GM12878 (cell line): ENCODE data around the gene NFATC1. TPM values are rescaled to one million over a fixed set of nuclear protein-coding genes. Genes with fewer than 3 reads are reported as not detected.

ENCODE experiments used
- ATAC-seq: fragments of 200-7000 bp; cut with Tn5 transposase; 3 replicates; pipeline ENCODE4 v1.9.1; 2020; ENCODE audit warnings: mild to moderate bottlenecking, moderate library complexity
- BruUV-seq: library from RNA; stranded (reverse); fragments of 400-500 nt; replicated peaks from 2 replicates; lab custom pipeline; 2021; lab: Mats Ljungman, UMichigan
- CTCF ChIA-PET: fragments of 300-600 bp; sonication (Branson Sonifier 250); formaldehyde crosslinking; extraction: SDS; loops from one replicate; lab custom pipeline; 2021; ENCODE audit warnings: inconsistent platforms; lab: Yijun Ruan, JAX
- POLR2A ChIA-PET: fragments of 350-600 bp; formaldehyde crosslinking; extraction: SDS; loops from one replicate; lab custom pipeline; 2021; ENCODE audit warnings: inconsistent platforms; lab: Charles Lee
- RAD21 ChIA-PET: fragments of 300-600 bp; sonication (Branson Sonifier 250); formaldehyde crosslinking; loops from one replicate; lab custom pipeline; 2023; ENCODE audit warnings: antibody characterized with exemption; ENCODE audit not compliant: unreplicated experiment; lab: Charles Lee
- SMC1A ChIA-PET: fragments of 300-600 bp; sonication (Branson Sonifier 250); formaldehyde crosslinking; loops from one replicate; lab custom pipeline; 2023; ENCODE audit not compliant: unreplicated experiment, uncharacterized antibody; lab: Charles Lee
- DNase-seq: peaks from one replicate; pipeline ENCODE4 v3.0.0-alpha.2; 2011; ENCODE audit warnings: low read depth, low spot score
- FAIRE-seq: peaks from 3 replicates; lab custom pipeline; 2011; peaks lifted over from hg19 to GRCh38; lab: Jason Lieb, UNC
- H2AFZ ChIP-seq: 2 replicates; pipeline ENCODE4 v1.6.0; 2011; ENCODE audit warnings: low read depth, low read length, control low read depth; ENCODE audit not compliant: control insufficient read depth
- H3K27ac ChIP-seq: 2 replicates; pipeline ENCODE4 v1.5.1; 2011; ENCODE audit warnings: control low read depth; ENCODE audit not compliant: control insufficient read depth, insufficient read depth
- H3K27me3 ChIP-seq, 2 experiments: replicated peaks in 1 of 2; 2 replicates each; pipeline versions ENCODE4 v1.6.0 to v1.6.1; 2011; ENCODE audit warnings: low read length in 1 of 2; ENCODE audit not compliant: control insufficient read depth in 2 of 2, insufficient read depth in 2 of 2
- H3K36me3 ChIP-seq, 2 experiments: 2 replicates each; pipeline ENCODE4 v1.5.1; 2011; ENCODE audit warnings: low read length in 1 of 2; ENCODE audit not compliant: control insufficient read depth in 2 of 2, insufficient read depth in 2 of 2
- H3K4me1 ChIP-seq: 2 replicates; pipeline ENCODE4 v1.6.1; 2011; ENCODE audit warnings: mild to moderate bottlenecking, low read length, moderate library complexity, mixed read lengths; ENCODE audit not compliant: control insufficient read depth, insufficient read depth
- H3K4me2 ChIP-seq: 2 replicates; pipeline ENCODE4 v1.6.0; 2011; ENCODE audit warnings: control low read depth; ENCODE audit not compliant: control insufficient read depth, insufficient read depth
- H3K4me3 ChIP-seq: fragments of 200-600 bp; sonication (generic); 2 replicates; pipeline ENCODE4 v1.5.1; 2016
- H3K79me2 ChIP-seq: 2 replicates; pipeline ENCODE4 v1.6.0; 2011; ENCODE audit warnings: low read length; ENCODE audit not compliant: control insufficient read depth, insufficient read depth
- H3K9ac ChIP-seq: 2 replicates; pipeline ENCODE4 v1.8.0; 2011; ENCODE audit warnings: low read length, control low read depth, mixed read lengths; ENCODE audit not compliant: control insufficient read depth, insufficient read depth
- H3K9me3 ChIP-seq: replicated peaks from 3 replicates; pipeline ENCODE4 v1.5.1; 2011; ENCODE audit warnings: mild to moderate bottlenecking, low read length; ENCODE audit not compliant: control insufficient read depth, insufficient read depth
- H4K20me1 ChIP-seq: 2 replicates; pipeline ENCODE4 v1.6.0; 2011; ENCODE audit not compliant: control insufficient read depth, insufficient read depth
- CBX3 ChIP-seq: fragments of 200-600 bp; sonication (generic); IDR thresholded peaks from 2 replicates; pipeline ENCODE4 v1.6.1; 2016; ENCODE audit warnings: low read depth, borderline replicate concordance
- E2F4 ChIP-seq: IDR thresholded peaks from 2 replicates; pipeline ENCODE4 v1.6.1; 2012; ENCODE audit warnings: low read depth, low read length, improper control_type of control experiment
- IRF4 ChIP-seq: IDR thresholded peaks from 2 replicates; pipeline ENCODE4 v1.6.1; 2011; ENCODE audit warnings: low read depth, low read length
- MEF2A ChIP-seq: IDR thresholded peaks from 2 replicates; pipeline ENCODE4 v1.6.1; 2011; ENCODE audit warnings: low read depth, mild to moderate bottlenecking, low read length, moderate library complexity; ENCODE audit not compliant: insufficient read depth
- MEF2B ChIP-seq: fragments of 450-650 bp; IDR thresholded peaks from 2 replicates; pipeline ENCODE4 v1.6.1; 2018; ENCODE audit warnings: mild to moderate bottlenecking, moderate library complexity; ENCODE audit not compliant: partially characterized antibody, poor library complexity, severe bottlenecking
- RCOR1 ChIP-seq: conservative IDR thresholded peaks from 2 replicates; pipeline ENCODE4 v1.6.1; 2012; ENCODE audit warnings: low read depth, low read length, improper control_type of control experiment
- RELA ChIP-seq: fragments of 450-650 bp; IDR thresholded peaks from 2 replicates; pipeline ENCODE4 v1.8.0; 2014; ENCODE audit warnings: borderline replicate concordance; ENCODE audit not compliant: partially characterized antibody
- SIX5 ChIP-seq: IDR thresholded peaks from 2 replicates; pipeline ENCODE4 v1.6.1; 2011; ENCODE audit warnings: mild to moderate bottlenecking, low read depth, low read length, moderate library complexity; ENCODE audit not compliant: severe bottlenecking
- SMAD1 ChIP-seq: fragments of 450-650 bp; IDR thresholded peaks from 2 replicates; pipeline ENCODE4 v1.6.1; 2018; ENCODE audit warnings: mild to moderate bottlenecking, low read depth; ENCODE audit not compliant: partially characterized antibody
- SUPT20H ChIP-seq: IDR thresholded peaks from 2 replicates; pipeline ENCODE4 v1.6.1; 2011; ENCODE audit warnings: low read depth, mild to moderate bottlenecking, low read length, moderate library complexity, borderline replicate concordance; ENCODE audit not compliant: control insufficient read depth
- ZNF592 ChIP-seq: fragments of 450-650 bp; IDR thresholded peaks from 2 replicates; pipeline ENCODE4 v1.6.1; 2017; ENCODE audit warnings: mild to moderate bottlenecking, moderate library complexity
- WGBS: methylation state at CpG from one replicate; pipeline ENCODE4 v1.1.6; 2016; ENCODE audit warnings: low lambda C conversion rate; ENCODE audit not compliant: insufficient replicate concordance, insufficient coverage; ENCODE audit errors: missing lambda C conversion rate; 5-methylcytosine and 5-hydroxymethylcytosine counted together
- in situ Hi-C: fragments of 300-500 bp; cut with MboI; formaldehyde crosslinking; loops from 9 replicates; pipeline ENCODE4 v1.14.3; 2018; ENCODE audit warnings: mixed read lengths
- intact Hi-C: fragments of 100-400 bp; cut with micrococcal nuclease; formaldehyde crosslinking; loops from one replicate; pipeline ENCODE4 v1.14.2; 2022; ENCODE audit not compliant: unreplicated experiment
- polyA plus RNA-seq, 11 experiments: library from polyadenylated mRNA; depleted of rRNA in 4 of 11; unstranded in 6 of 11; stranded (reverse) in 5 of 11; fragments of >200 nt; fragmentation: Nextera tagmentation in 4 of 11; fragmentation: Illumina TruSeq in 1 of 11; extraction: Ambion mirVana in 4 of 11; extraction: Trizol in 1 of 11; gene quantifications; 1 replicate in 1 of 11; 2 replicates in 10 of 11; pipeline versions ENCODE4 v1.2.1 to v1.2.3, GENCODE V29; 2011 to 2016; ENCODE audit warnings: inconsistent platforms in 2 of 11, missing spikeins in 2 of 11, low read depth in 1 of 11
- total RNA-seq, 4 experiments: library from RNA; depleted of rRNA in 3 of 4; stranded (reverse); fragments of >200 nt in 3 of 4; fragmentation: Illumina TruSeq in 1 of 4; extraction: Trizol in 1 of 4; gene quantifications; 2 replicates each; pipeline versions ENCODE4 v1.2.1 to v1.2.3, GENCODE V29; 2013 to 2021
- TF ChIP-seq, protein P1 (sequence below): fragments of 450-650 bp; IDR thresholded peaks from 2 replicates; pipeline ENCODE4 v1.6.1; 2017; ENCODE audit warnings: antibody characterized with exemption, mild to moderate bottlenecking, moderate library complexity

NFATC1 gene
- total and polyA plus RNA-seq, 10 of the 15 experiments (the other 5 are each of a cell fraction or from before 2014, with no cell fraction given): 0.84 to 20.8 (median 5.1) TPM

DNA sequence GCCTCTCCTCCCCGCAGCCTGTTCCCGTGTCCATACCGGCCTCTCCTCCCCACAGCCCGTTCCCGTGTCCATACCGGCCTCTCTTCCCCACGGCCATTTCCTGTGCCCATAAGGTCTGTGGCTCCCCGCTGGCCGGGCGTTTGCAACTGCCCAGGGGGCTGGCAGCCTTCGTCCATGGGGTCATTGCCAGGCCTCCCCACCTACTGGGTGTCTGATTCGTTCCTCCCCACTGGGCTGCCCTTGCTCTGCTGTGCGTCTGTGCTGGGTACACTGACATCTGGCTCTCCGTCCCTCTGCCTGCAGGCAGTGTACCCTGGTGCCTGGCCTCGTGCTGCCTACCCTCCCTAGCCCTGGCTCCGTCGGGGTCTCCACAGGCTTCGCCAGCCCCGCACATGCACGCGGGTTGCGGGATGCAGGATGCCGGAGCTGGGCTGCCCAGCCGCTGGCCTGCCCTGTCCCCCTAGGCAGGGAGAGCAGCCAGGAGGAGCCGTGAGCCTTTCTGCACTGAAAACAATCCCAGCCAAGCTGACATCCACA, 67.8 kb downstream of the NFATC1 start (continued):
- TF ChIP-seq E2F4 (no peak), MEF2A (no peak)

- BruUV-seq: no TSS peak
- Histone ChIP-seq H3K4me3 (peak overlapping the region; percentile 48; the same call in 1 of the 2 replicates), H3K9ac (peak overlapping the region; percentile 51), H3K36me3 (peaks cover 0 to 3% of the 10 kb centered on the region in 2 experiments; a peak in 2 of 4 replicates), H4K20me1 (no peaks in the 10 kb centered on the region), H3K79me2 (no peaks in the 10 kb centered on the region), H2AFZ (peak overlapping the region; percentile 62), H3K4me1 (peaks cover 32% of the 10 kb centered on the region), H3K27ac (peak overlapping the region; percentile 54), H3K4me2 (peak overlapping the region; percentile 85), H3K27me3 (no peaks in the 10 kb centered on the region), H3K9me3 (no peaks in the 10 kb centered on the region)
- WGBS: 3% methylated on average over 26 of the region's 26 CpGs
- in situ Hi-C loops: loop anchor here (5.0 kb wide), 1 partner anchor 37 kb away; no protein-coding TSS in a partner anchor
- ChIA-PET SMC1A (interaction anchor here (0.7 to 2.1 kb wide), 15 partner anchors 23 to 159 kb away, joined by 3 to 15 read pairs (median 4); no protein-coding TSS in a partner anchor), POLR2A (interaction anchor here (0.6 to 2.1 kb wide), 7 partner anchors 30 to 67 kb away, joined by 3 to 12 read pairs (median 4); no protein-coding TSS in a partner anchor), RAD21 (interaction anchor here (1.0 to 3.7 kb wide), 11 partner anchors 23 to 159 kb away, joined by 4 to 22 read pairs (median 6); no protein-coding TSS in a partner anchor), CTCF (interaction anchor here (0.8 to 2.1 kb wide), 7 partner anchors 27 to 69 kb away, joined by 3 to 10 read pairs (median 4); no protein-coding TSS in a partner anchor)
- ATAC-seq (peak; percentile 90), FAIRE-seq (peak; percentile 66), DNase-seq (peak; percentile 5)
- intact Hi-C loops: loop anchor here (1.0 to 5.0 kb wide), 4 partner anchors 29 to 68 kb away; partner anchors contain the start of gene NFATC1
- TF ChIP-seq MEF2A (no peak), RCOR1 (no peak), IRF4 (no peak), SIX5 (no peak), SMAD1 (no peak), CBX3 (no peak), ZNF592 (no peak), RELA (no peak), SUPT20H (no peak), MEF2B (peak; percentile 83)
- TF ChIP-seq, protein P1, sequence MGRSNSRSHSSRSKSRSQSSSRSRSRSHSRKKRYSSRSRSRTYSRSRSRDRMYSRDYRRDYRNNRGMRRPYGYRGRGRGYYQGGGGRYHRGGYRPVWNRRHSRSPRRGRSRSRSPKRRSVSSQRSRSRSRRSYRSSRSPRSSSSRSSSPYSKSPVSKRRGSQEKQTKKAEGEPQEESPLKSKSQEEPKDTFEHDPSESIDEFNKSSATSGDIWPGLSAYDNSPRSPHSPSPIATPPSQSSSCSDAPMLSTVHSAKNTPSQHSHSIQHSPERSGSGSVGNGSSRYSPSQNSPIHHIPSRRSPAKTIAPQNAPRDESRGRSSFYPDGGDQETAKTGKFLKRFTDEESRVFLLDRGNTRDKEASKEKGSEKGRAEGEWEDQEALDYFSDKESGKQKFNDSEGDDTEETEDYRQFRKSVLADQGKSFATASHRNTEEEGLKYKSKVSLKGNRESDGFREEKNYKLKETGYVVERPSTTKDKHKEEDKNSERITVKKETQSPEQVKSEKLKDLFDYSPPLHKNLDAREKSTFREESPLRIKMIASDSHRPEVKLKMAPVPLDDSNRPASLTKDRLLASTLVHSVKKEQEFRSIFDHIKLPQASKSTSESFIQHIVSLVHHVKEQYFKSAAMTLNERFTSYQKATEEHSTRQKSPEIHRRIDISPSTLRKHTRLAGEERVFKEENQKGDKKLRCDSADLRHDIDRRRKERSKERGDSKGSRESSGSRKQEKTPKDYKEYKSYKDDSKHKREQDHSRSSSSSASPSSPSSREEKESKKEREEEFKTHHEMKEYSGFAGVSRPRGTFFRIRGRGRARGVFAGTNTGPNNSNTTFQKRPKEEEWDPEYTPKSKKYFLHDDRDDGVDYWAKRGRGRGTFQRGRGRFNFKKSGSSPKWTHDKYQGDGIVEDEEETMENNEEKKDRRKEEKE: no peak
Measured at GRCh38 chr18:79465392-79465991, 69.8 kb downstream of the NFATC1 start.
